GM12878 (cell line): ENCODE measurements around the gene IRF2. TPM values are rescaled to one million over a fixed set of nuclear protein-coding genes. Genes with fewer than 3 reads are reported as not detected.

ENCODE experiments used
- BACH1 ChIP-seq: fragments of 450-650 bp; IDR thresholded peaks from 2 replicates; pipeline ENCODE4 v1.6.1; 2017; ENCODE audit warnings: mild to moderate bottlenecking, borderline replicate concordance
- BHLHE40 ChIP-seq, 2 experiments: fragments of 450-650 bp in 1 of 2; IDR thresholded peaks; 2 replicates each; pipeline ENCODE4 v1.6.1; 2011 to 2017; ENCODE audit warnings: low read depth in 2 of 2, borderline replicate concordance in 1 of 2, improper control_type of control experiment in 1 of 2, low read length in 1 of 2, mild to moderate bottlenecking in 1 of 2
- BRCA1 ChIP-seq: IDR thresholded peaks from 2 replicates; pipeline ENCODE4 v1.6.1; 2011; ENCODE audit warnings: low read depth, low read length, improper control_type of control experiment
- EP300 ChIP-seq, 2 experiments: fragments of 150-350 bp in 1 of 2; IDR thresholded peaks; 2 replicates each; pipeline ENCODE4 v1.6.1; 2011 to 2012; ENCODE audit warnings: low read depth in 2 of 2, low read length in 2 of 2, borderline replicate concordance in 1 of 2, improper control_type of control experiment in 1 of 2, inconsistent platforms in 1 of 2; ENCODE audit not compliant: control insufficient read depth in 1 of 2
- FOS ChIP-seq: IDR thresholded peaks from 3 replicates; pipeline ENCODE4 v1.6.1; 2011; ENCODE audit warnings: borderline replicate concordance; ENCODE audit not compliant: insufficient read length; ENCODE audit errors: extremely low read depth
- GABPA ChIP-seq: IDR thresholded peaks from 2 replicates; pipeline ENCODE4 v1.6.1; 2014; ENCODE audit warnings: antibody characterized with exemption, low read depth, mild to moderate bottlenecking, inconsistent platforms
- MAX ChIP-seq: IDR thresholded peaks from 2 replicates; pipeline ENCODE4 v1.6.1; 2012; ENCODE audit warnings: low read depth, low read length, improper control_type of control experiment
- MEF2B ChIP-seq: fragments of 450-650 bp; IDR thresholded peaks from 2 replicates; pipeline ENCODE4 v1.6.1; 2018; ENCODE audit warnings: mild to moderate bottlenecking, moderate library complexity; ENCODE audit not compliant: partially characterized antibody, poor library complexity, severe bottlenecking
- NKRF ChIP-seq: fragments of 450-650 bp; conservative IDR thresholded peaks from 2 replicates; pipeline ENCODE4 v1.6.1; 2017; ENCODE audit warnings: mild to moderate bottlenecking, moderate library complexity
- NRF1 ChIP-seq: conservative IDR thresholded peaks from 2 replicates; pipeline ENCODE4 v1.6.1; 2011; ENCODE audit warnings: mild to moderate bottlenecking, low read depth, low read length, improper control_type of control experiment
- PBX3 ChIP-seq: IDR thresholded peaks from 2 replicates; pipeline ENCODE4 v1.6.1; 2011; ENCODE audit warnings: mild to moderate bottlenecking, low read depth, low read length, moderate library complexity; ENCODE audit not compliant: insufficient replicate concordance
- PRDM15 ChIP-seq: fragments of 450-650 bp; formaldehyde crosslinking; IDR thresholded peaks from 2 replicates; pipeline ENCODE4 v1.4.0; 2020; ENCODE audit warnings: mild to moderate bottlenecking, moderate library complexity
- RB1 ChIP-seq: fragments of 450-650 bp; formaldehyde crosslinking; IDR thresholded peaks from 2 replicates; pipeline ENCODE4 v1.6.1; 2017; ENCODE audit warnings: mild to moderate bottlenecking, borderline replicate concordance
- REST ChIP-seq: IDR thresholded peaks from 2 replicates; pipeline ENCODE4 v1.6.1; 2012; ENCODE audit warnings: mild to moderate bottlenecking, low read depth, low read length
- RUNX3 ChIP-seq: IDR thresholded peaks from 2 replicates; pipeline ENCODE4 v1.6.1; 2012; ENCODE audit warnings: low read length, inconsistent platforms
- SUZ12 ChIP-seq: fragments of 200-600 bp; sonication (generic); IDR thresholded peaks from one replicate; pipeline ENCODE4 v1.6.1; 2018; ENCODE audit warnings: antibody characterized with exemption, mild to moderate bottlenecking; ENCODE audit not compliant: unreplicated experiment
- ZNF274 ChIP-seq: IDR thresholded peaks from one replicate; pipeline ENCODE4 v1.8.0; 2011; ENCODE audit not compliant: insufficient read length, insufficient read depth
- ZSCAN29 ChIP-seq: fragments of 450-650 bp; IDR thresholded peaks from 2 replicates; pipeline ENCODE4 v1.6.1; 2017; ENCODE audit warnings: mild to moderate bottlenecking, moderate library complexity
- polyA plus RNA-seq, 11 experiments: library from polyadenylated mRNA; depleted of rRNA in 4 of 11; unstranded in 6 of 11; stranded (reverse) in 5 of 11; fragments of >200 nt; fragmentation: Nextera tagmentation in 4 of 11; fragmentation: Illumina TruSeq in 1 of 11; extraction: Ambion mirVana in 4 of 11; extraction: Trizol in 1 of 11; gene quantifications; 1 replicate in 1 of 11; 2 replicates in 10 of 11; pipeline versions ENCODE4 v1.2.1 to v1.2.3, GENCODE V29; 2011 to 2016; ENCODE audit warnings: inconsistent platforms in 2 of 11, missing spikeins in 2 of 11, low read depth in 1 of 11
- total RNA-seq, 4 experiments: library from RNA; depleted of rRNA in 3 of 4; stranded (reverse); fragments of >200 nt in 3 of 4; fragmentation: Illumina TruSeq in 1 of 4; extraction: Trizol in 1 of 4; gene quantifications; 2 replicates each; pipeline versions ENCODE4 v1.2.1 to v1.2.3, GENCODE V29; 2013 to 2021

The IRF2 gene
- total and polyA plus RNA-seq, 10 of the 15 experiments (the other 5 are each of a cell fraction or from before 2014, with no cell fraction given) = 45.1 to 99.3 (median 58.9) TPM

GRCh38 chr4:184382189-184382846, 92.0 kb downstream of the IRF2 start (continued):
- TF ChIP-seq PBX3 (no peak), SUZ12 (no peak), NKRF (no peak), ZNF274 (no peak), BHLHE40 (IDR thresholded peaks at IDR 0.05; ENCODE audit: borderline replicate concordance in 1 of 2, low read depth in 2 of 2, low read length in 1 of 2) (no peak), ZSCAN29 (no peak), MAX (no peak), REST (no peak), MEF2B (peak; percentile 12), GABPA (no peak), EP300 (IDR thresholded peaks at IDR 0.05; ENCODE audit: borderline replicate concordance in 1 of 2, control insufficient read depth in 1 of 2, low read depth in 2 of 2, low read length in 2 of 2) (no peak; a peak in 1 of 4 replicates), BACH1 (no peak), NRF1 (no peak), RUNX3 (peak; percentile 83), BRCA1 (no peak), PRDM15 (CRISPR knock-in tag) (0 out of 2 replicates have a peak, but pooled peaks have one; percentile 11), RB1 (no peak), FOS (no peak)
